Measurements from ENCODE around the gene ASB13. TPM values are rescaled to one million over a fixed set of nuclear protein-coding genes. Genes with fewer than 3 reads are reported as not detected.

ASB13 gene
- total RNA-seq, 1 donor = 9.1 TPM

- TF ChIP-seq CTCF (IDR thresholded peaks at IDR 0.05; ENCODE audit: insufficient read depth, low read depth, low read length) = no peak
- no peak for DNase-seq (ENCODE audit: low read depth)
- H3K4me3 ChIP-seq (ENCODE audit: low read depth, low read length) = no peak overlapping the region
Measured at GRCh38 chr10:5592070-5592469, 74.3 kb downstream of the ASB13 start.

GRCh38 chr10:5591336-5591824 is 75.0 kb downstream of the ASB13 start:
- no peak overlapping the region for H3K4me3 ChIP-seq (ENCODE audit: low read depth, low read length)
- DNase-seq (ENCODE audit: low read depth) = no peak
- no peak for TF ChIP-seq CTCF (IDR thresholded peaks at IDR 0.05; ENCODE audit: insufficient read depth, low read depth, low read length)

- H3K4me3 ChIP-seq (ENCODE audit: low read depth, low read length) = no peak overlapping the region
- DNase-seq (ENCODE audit: low read depth) = no peak
- no peak for TF ChIP-seq CTCF (IDR thresholded peaks at IDR 0.05; ENCODE audit: insufficient read depth, low read depth, low read length)
Measured at GRCh38 chr10:5590816-5591215, 75.6 kb downstream of the ASB13 start.

GRCh38 chr10:5589661-5590511 is 76.5 kb downstream of the ASB13 start:
- DNase-seq (ENCODE audit: low read depth) = peak; percentile 42
- no peak overlapping the region for H3K4me3 ChIP-seq (ENCODE audit: low read depth, low read length)
- peak; percentile 40 for TF ChIP-seq CTCF (IDR thresholded peaks at IDR 0.05; ENCODE audit: insufficient read depth, low read depth, low read length)

GRCh38 chr10:5589011-5589660 is 77.3 kb downstream of the ASB13 start:
- no peak for DNase-seq (ENCODE audit: low read depth)
- no peak overlapping the region for H3K4me3 ChIP-seq (ENCODE audit: low read depth, low read length)
- TF ChIP-seq CTCF (IDR thresholded peaks at IDR 0.05; ENCODE audit: insufficient read depth, low read depth, low read length) = no peak

Small RNA genes within 50 kb of the gene (small RNA-seq; reads per million reads assigned to genes)
- not detected for gene AL365356.2
- not detected for gene RN7SL445P

Other genes with a start within 250 kb of the ASB13 start
- gene CALML5, start 167.0 kb downstream of the ASB13 start, total RNA-seq = not detected in 2 replicates
- not detected in 2 replicates for gene CALML3, start 141.6 kb downstream of the ASB13 start, total RNA-seq
- gene TASOR2, start 18.2 kb upstream of the ASB13 start, total RNA-seq = 86.3 and 122 TPM in 2 replicates
- gene GDI2, start 146.8 kb upstream of the ASB13 start, total RNA-seq = 546 and 615 TPM in 2 replicates
- 4.7 and 9.3 TPM in 2 replicates for gene ANKRD16, start 223.3 kb upstream of the ASB13 start, total RNA-seq
- 78.9 and 91.5 TPM in 2 replicates for gene FBH1, start 223.6 kb upstream of the ASB13 start, total RNA-seq

All from fibroblast of villous mesenchyme (primary cell).